GM23338 (cell line): ENCODE measurements around the gene RAB31. TPM values are rescaled to one million over a fixed set of nuclear protein-coding genes. Genes with fewer than 3 reads are reported as not detected.

Source experiments
- ATAC-seq: fragments of 200-7000 bp; cut with Tn5 transposase; 3 replicates; pipeline ENCODE4 v1.9.1; 2020
- DNase-seq: peaks from one replicate; pipeline ENCODE4 v3.0.0-alpha.2; 2015; ENCODE audit warnings: low spot score
- H2AFZ ChIP-seq: fragments of 200-600 bp; sonication (generic); 2 replicates; pipeline ENCODE4 v1.8.0; 2016; ENCODE audit warnings: antibody characterized with exemption, mild to moderate bottlenecking, moderate library complexity
- H3F3A ChIP-seq: fragments of 200-600 bp; sonication (generic); replicated peaks from 2 replicates; pipeline ENCODE4 v1.8.0; 2017; ENCODE audit warnings: antibody characterized with exemption, mixed run types, low read depth
- H3K27ac ChIP-seq: fragments of 200-600 bp; sonication (generic); 2 replicates; pipeline ENCODE4 v1.6.1; 2016; ENCODE audit warnings: low read depth
- H3K27me3 ChIP-seq: fragments of 200-600 bp; sonication (generic); 2 replicates; pipeline ENCODE4 v1.8.0; 2016; ENCODE audit warnings: mild to moderate bottlenecking, mixed run types, moderate library complexity; ENCODE audit not compliant: insufficient read depth
- H3K36me3 ChIP-seq: fragments of 200-600 bp; sonication (generic); 2 replicates; pipeline ENCODE4 v1.8.0; 2016; ENCODE audit warnings: mild to moderate bottlenecking; ENCODE audit not compliant: insufficient read depth
- H3K4me1 ChIP-seq: fragments of 200-600 bp; sonication (generic); 2 replicates; pipeline ENCODE4 v1.8.0; 2016; ENCODE audit warnings: mild to moderate bottlenecking, moderate library complexity; ENCODE audit not compliant: insufficient read depth
- H3K4me2 ChIP-seq: fragments of 200-600 bp; sonication (generic); 2 replicates; pipeline ENCODE4 v1.7.1; 2017; ENCODE audit warnings: mixed run types
- H3K4me3 ChIP-seq: fragments of 200-600 bp; sonication (generic); 2 replicates; pipeline ENCODE4 v1.6.1; 2016; ENCODE audit warnings: mixed run types
- H3K79me2 ChIP-seq: fragments of 200-600 bp; sonication (generic); replicated peaks from 2 replicates; pipeline ENCODE4 v1.8.0; 2017; ENCODE audit warnings: mild to moderate bottlenecking; ENCODE audit not compliant: insufficient read depth
- H3K9me2 ChIP-seq: fragments of 200-600 bp; sonication (generic); 2 replicates; pipeline ENCODE4 v1.8.0; 2017; ENCODE audit not compliant: insufficient read depth
- H4K20me1 ChIP-seq: fragments of 200-600 bp; sonication (generic); replicated peaks from 2 replicates; pipeline ENCODE4 v1.8.0; 2017; ENCODE audit warnings: mild to moderate bottlenecking; ENCODE audit not compliant: insufficient read depth
- H3K27ac Mint-ChIP-seq: 2 replicates; pipeline ENCODE4 v1.8.0; 2020; ENCODE audit warnings: inconsistent platforms, mild to moderate bottlenecking, moderate library complexity, mixed read lengths
- H3K27me3 Mint-ChIP-seq: 3 replicates; pipeline ENCODE4 v1.8.0; 2022; ENCODE audit warnings: low read depth, mild to moderate bottlenecking, moderate library complexity, mixed read lengths, inconsistent platforms; ENCODE audit not compliant: insufficient read depth, poor library complexity
- H3K36me3 Mint-ChIP-seq: 3 replicates; pipeline ENCODE4 v1.8.0; 2021; ENCODE audit warnings: low read depth, mild to moderate bottlenecking, inconsistent platforms, moderate library complexity, mixed read lengths
- H3K4me1 Mint-ChIP-seq: 3 replicates; pipeline ENCODE4 v1.8.0; 2020; ENCODE audit warnings: mild to moderate bottlenecking, inconsistent platforms, mixed read lengths
- H3K4me3 Mint-ChIP-seq: 3 replicates; pipeline ENCODE4 v1.8.0; 2021; ENCODE audit warnings: moderate library complexity, mild to moderate bottlenecking, inconsistent platforms, mixed read lengths
- H3K9me3 Mint-ChIP-seq: 3 replicates; pipeline ENCODE4 v1.8.0; 2020; ENCODE audit warnings: moderate library complexity, mild to moderate bottlenecking, inconsistent platforms, mixed read lengths
- CREB1 ChIP-seq: fragments of 250-450 bp; sonication (Bioruptor Pico); IDR thresholded peaks from 2 replicates; pipeline ENCODE4 v1.5.0; 2020; ENCODE audit warnings: low read depth, mild to moderate bottlenecking, moderate library complexity
- CTCF ChIP-seq, 2 experiments: fragments of 200-600 bp in 1 of 2; sonication (generic) in 1 of 2; conservative IDR thresholded peaks; 2 replicates each; pipeline versions ENCODE4 v1.5.1 to v1.6.1; 2016 to 2017; ENCODE audit warnings: antibody characterized with exemption in 2 of 2, low read depth in 2 of 2, mild to moderate bottlenecking in 2 of 2, moderate library complexity in 1 of 2
- ETS1 ChIP-seq: IDR thresholded peaks from 2 replicates; pipeline ENCODE4 v1.6.1; 2016; ENCODE audit warnings: antibody characterized with exemption
- EZH2 ChIP-seq: fragments of 200-600 bp; sonication (generic); IDR thresholded peaks from one replicate; pipeline ENCODE4 v1.8.0; 2017; ENCODE audit warnings: antibody characterized with exemption, mild to moderate bottlenecking, low read depth; ENCODE audit not compliant: unreplicated experiment
- EZH2phosphoT487 ChIP-seq: fragments of 200-600 bp; sonication (generic); IDR thresholded peaks from one replicate; pipeline ENCODE4 v1.8.1; 2018; ENCODE audit warnings: antibody characterized with exemption; ENCODE audit not compliant: unreplicated experiment
- JUNB ChIP-seq: IDR thresholded peaks from one replicate; pipeline ENCODE4 v1.6.1; 2016; ENCODE audit warnings: antibody characterized with exemption; ENCODE audit not compliant: unreplicated experiment
- NANOG ChIP-seq: IDR thresholded peaks from 2 replicates; pipeline ENCODE4 v1.6.1; 2016; ENCODE audit warnings: antibody characterized with exemption, borderline replicate concordance
- POLR2AphosphoS5 ChIP-seq: IDR thresholded peaks from 2 replicates; pipeline ENCODE4 v1.6.1; 2016; ENCODE audit warnings: antibody characterized with exemption, low read depth
- REST ChIP-seq: IDR thresholded peaks from one replicate; pipeline ENCODE4 v1.6.1; 2018; ENCODE audit warnings: antibody characterized with exemption; ENCODE audit not compliant: unreplicated experiment
- STAT1 ChIP-seq: IDR thresholded peaks from one replicate; pipeline ENCODE4 v1.6.1; 2016; ENCODE audit warnings: antibody characterized with exemption; ENCODE audit not compliant: unreplicated experiment
- ZNF114 ChIP-seq: fragments of 250-450 bp; sonication (Bioruptor Pico); IDR thresholded peaks from 2 replicates; pipeline ENCODE4 v1.5.0; 2020; ENCODE audit warnings: mild to moderate bottlenecking, moderate library complexity
- ZNF331 ChIP-seq: fragments of 250-450 bp; sonication (Bioruptor Pico); IDR thresholded peaks from 2 replicates; pipeline ENCODE4 v1.5.0; 2020; ENCODE audit warnings: low read depth, mild to moderate bottlenecking, moderate library complexity
- polyA plus RNA-seq: library from polyadenylated mRNA; unstranded; fragments of >200 nt; fragmentation: Nextera tagmentation; extraction: Ambion mirVana; gene quantifications from 2 replicates; pipeline ENCODE4 v1.2.1, GENCODE V29; 2016
- total RNA-seq: library from RNA; depleted of rRNA; stranded (reverse); fragments of >200 nt; shearing (Covaris generic); gene quantifications from 2 replicates; pipeline ENCODE4 v1.2.3, GENCODE V29; 2014

RAB31 gene
- total and polyA plus RNA-seq, 2 experiments from 2014 or later = 33.8 to 46.1 TPM

- H3K36me3 Mint-ChIP-seq = peaks cover 16% of the 10 kb centered on the region
- no peaks in the 10 kb centered on the region for H3F3A ChIP-seq
These were observed 158.5 kb downstream of the RAB31 start for GRCh38 chr18:9866627-9867026.

More at GRCh38 chr18:9866627-9867026, 158.5 kb downstream of the RAB31 start:
- Histone ChIP-seq H3K27me3 (no peaks in the 10 kb centered on the region), H2AFZ (no peak overlapping the region), H3K4me1 (peaks cover 9% of the 10 kb centered on the region), H3K4me3 (no peak overlapping the region), H3K9me2 (no peaks in the 10 kb centered on the region), H3K27ac (no peak overlapping the region), H4K20me1 (no peaks in the 10 kb centered on the region), H3K79me2 (no peaks in the 10 kb centered on the region), H3K4me2 (no peak overlapping the region), H3K36me3 (peaks cover 11% of the 10 kb centered on the region; the same call in 1 of the 2 replicates)
- peaks cover 26% of the 10 kb centered on the region for H3K4me1 Mint-ChIP-seq
- TF ChIP-seq NANOG = no peak
- TF ChIP-seq POLR2AphosphoS5 = no peak
- no peak for TF ChIP-seq CTCF (conservative IDR thresholded peaks at IDR 0.05; ENCODE audit: low read depth in 2 of 2)
- no peak for TF ChIP-seq ZNF331 (CRISPR knock-in tag)
- no peak for TF ChIP-seq EZH2
- TF ChIP-seq JUNB = no peak
- no peak for TF ChIP-seq CREB1 (CRISPR knock-in tag)
- no peak for TF ChIP-seq ZNF114 (CRISPR knock-in tag)
- TF ChIP-seq STAT1 = no peak
- TF ChIP-seq ETS1 = no peak
- no peak for TF ChIP-seq REST
- no peak for TF ChIP-seq EZH2phosphoT487
- peaks cover 22% of the 10 kb centered on the region for H3K9me3 Mint-ChIP-seq
- H3K27ac Mint-ChIP-seq = no peak overlapping the region
- ATAC-seq (no peak), DNase-seq (no peak)
- H3K27me3 Mint-ChIP-seq = peaks cover 14% of the 10 kb centered on the region
- no peak overlapping the region for H3K4me3 Mint-ChIP-seq
